ENCODE measurements around the gene CAPZA2.

Gene CAPZA2

GRCh38 chr7:116906391-116906790 is 44.0 kb downstream of the CAPZA2 start:
- TF ChIP-seq BACH2 (CRISPR knock-in tag; IDR thresholded peaks at IDR 0.05; ENCODE audit: borderline replicate concordance), result no peak
- TF ChIP-seq ZNF8 (CRISPR knock-in tag; IDR thresholded peaks at IDR 0.05), result no peak
- TF ChIP-seq ZFP30 (CRISPR knock-in tag; IDR thresholded peaks at IDR 0.05), result no peak
- no peak for TF ChIP-seq OSR1 (CRISPR knock-in tag; IDR thresholded peaks at IDR 0.05)
- TF ChIP-seq ZFP3 (CRISPR knock-in tag; IDR thresholded peaks at IDR 0.05), result no peak
- TF ChIP-seq ZNF565 (CRISPR knock-in tag; conservative IDR thresholded peaks at IDR 0.05; ENCODE audit: low read depth), result no peak
- TF ChIP-seq PPARA (CRISPR knock-in tag; IDR thresholded peaks at IDR 0.05; ENCODE audit: borderline replicate concordance), result no peak

GRCh38 chr7:116910383-116910782 is 48.0 kb downstream of the CAPZA2 start:
- no peak for ATAC-seq
- TF ChIP-seq TSHZ2 (CRISPR knock-in tag; IDR thresholded peaks at IDR 0.05) (no peak), GLIS3 (CRISPR knock-in tag; IDR thresholded peaks at IDR 0.05) (no peak), PATZ1 (CRISPR knock-in tag; IDR thresholded peaks at IDR 0.05; ENCODE audit: borderline replicate concordance) (no peak), ZC3H10 (CRISPR knock-in tag; IDR thresholded peaks at IDR 0.05) (no peak), ZFP3 (CRISPR knock-in tag; IDR thresholded peaks at IDR 0.05) (no peak)

More at GRCh38 chr7:116906391-116906790, 44.0 kb downstream of the CAPZA2 start:
- ATAC-seq, result no peak

- peak; percentile 64 for ATAC-seq
- TF ChIP-seq BACH2 (CRISPR knock-in tag; IDR thresholded peaks at IDR 0.05; ENCODE audit: borderline replicate concordance), result no peak
- TF ChIP-seq CSDC2 (CRISPR knock-in tag; IDR thresholded peaks at IDR 0.05), result no peak
- no peak for TF ChIP-seq ISL1 (CRISPR knock-in tag; IDR thresholded peaks at IDR 0.05)
- no peak for TF ChIP-seq ZNF8 (CRISPR knock-in tag; IDR thresholded peaks at IDR 0.05)
- no peak for TF ChIP-seq SNAI2 (CRISPR knock-in tag; IDR thresholded peaks at IDR 0.05)
- TF ChIP-seq RARB (CRISPR knock-in tag; IDR thresholded peaks at IDR 0.05), result no peak
- TF ChIP-seq ZC3H10 (CRISPR knock-in tag; IDR thresholded peaks at IDR 0.05), result no peak
- TF ChIP-seq TSHZ2 (CRISPR knock-in tag; IDR thresholded peaks at IDR 0.05), result no peak
- TF ChIP-seq CREB5 (CRISPR knock-in tag; IDR thresholded peaks at IDR 0.05; ENCODE audit: low read depth), result no peak
- no peak for TF ChIP-seq ZFP30 (CRISPR knock-in tag; IDR thresholded peaks at IDR 0.05)
- TF ChIP-seq ZNF565 (CRISPR knock-in tag; conservative IDR thresholded peaks at IDR 0.05; ENCODE audit: low read depth), result no peak
Observed at GRCh38 chr7:116911801-116912200, 49.4 kb downstream of the CAPZA2 start.

- ATAC-seq, result peak; percentile 71
Observed at GRCh38 chr7:116912269-116912909, 50.0 kb downstream of the CAPZA2 start.

More at GRCh38 chr7:116912269-116912909, 50.0 kb downstream of the CAPZA2 start:
- TF ChIP-seq ZNF8 (CRISPR knock-in tag; IDR thresholded peaks at IDR 0.05) (peak; percentile 98), ZFP3 (CRISPR knock-in tag; IDR thresholded peaks at IDR 0.05) (no peak), TOX (CRISPR knock-in tag; IDR thresholded peaks at IDR 0.05; ENCODE audit: borderline replicate concordance) (no peak), ARNTL (CRISPR knock-in tag; IDR thresholded peaks at IDR 0.05; ENCODE audit: borderline replicate concordance, low read depth) (no peak), CSRNP3 (CRISPR knock-in tag; IDR thresholded peaks at IDR 0.05) (no peak)

Data from SK-N-SH treated with all-trans-retinoic acid at 6 μM for 48 hours (cell line).